GM19023 (cell line): ENCODE measurements around the gene TMIGD2.
A peak's percentile ranks its signal among the peaks of the same experiment; 100 is the strongest.
"Not testable (repeated sequence)": the region's sequence is repeated elsewhere in the genome, so short reads cannot be mapped to it uniquely, and the experiment has no call there.

ENCODE experiments used
- ATAC-seq: cut with Tn5 transposase; IDR thresholded peaks from one replicate; pipeline ENCODE4 v1.9.1; 2021; ENCODE audit warnings: mild to moderate bottlenecking, moderate library complexity; ENCODE audit not compliant: unreplicated experiment

Gene TMIGD2, protein sequence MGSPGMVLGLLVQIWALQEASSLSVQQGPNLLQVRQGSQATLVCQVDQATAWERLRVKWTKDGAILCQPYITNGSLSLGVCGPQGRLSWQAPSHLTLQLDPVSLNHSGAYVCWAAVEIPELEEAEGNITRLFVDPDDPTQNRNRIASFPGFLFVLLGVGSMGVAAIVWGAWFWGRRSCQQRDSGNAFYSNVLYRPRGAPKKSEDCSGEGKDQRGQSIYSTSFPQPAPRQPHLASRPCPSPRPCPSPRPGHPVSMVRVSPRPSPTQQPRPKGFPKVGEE

GRCh38 chr19:4302243-4302640 lies at the start of gene TMIGD2:
TSS of gene TMIGD2 (minus strand) at chr19:4302389. CDS start at chr19:4302385, 4 bp downstream.
- no peak for ATAC-seq

GRCh38 chr19:4350726-4351125 lies 48.5 kb upstream of the TMIGD2 start:
- no peak for ATAC-seq

- ATAC-seq = no peak
Measured at GRCh38 chr19:4350111-4350510, 47.9 kb upstream of the TMIGD2 start.

GRCh38 chr19:4349225-4349624 lies 47.0 kb upstream of the TMIGD2 start:
- ATAC-seq = not testable (repeated sequence)

DNA sequence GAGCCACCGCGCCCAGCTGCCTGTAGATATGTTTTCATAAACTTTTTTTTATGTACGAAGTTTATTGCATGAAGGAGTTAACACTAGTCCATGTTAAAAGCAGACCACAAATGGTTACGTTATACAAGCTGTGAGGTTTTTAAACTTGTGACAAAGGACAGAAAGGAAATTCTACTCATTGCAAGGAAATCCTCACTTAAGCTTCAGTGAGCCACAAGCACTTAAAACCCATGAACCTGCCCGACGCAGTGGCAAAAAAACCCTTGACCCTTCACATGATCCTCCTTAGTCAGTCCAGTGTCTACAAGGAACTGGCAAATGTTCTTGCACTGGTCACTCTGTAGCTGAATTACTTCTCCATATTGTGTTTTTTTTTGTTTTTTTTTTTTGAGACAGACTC lies 45.3 kb upstream of the TMIGD2 start:
- no peak for ATAC-seq

DNA sequence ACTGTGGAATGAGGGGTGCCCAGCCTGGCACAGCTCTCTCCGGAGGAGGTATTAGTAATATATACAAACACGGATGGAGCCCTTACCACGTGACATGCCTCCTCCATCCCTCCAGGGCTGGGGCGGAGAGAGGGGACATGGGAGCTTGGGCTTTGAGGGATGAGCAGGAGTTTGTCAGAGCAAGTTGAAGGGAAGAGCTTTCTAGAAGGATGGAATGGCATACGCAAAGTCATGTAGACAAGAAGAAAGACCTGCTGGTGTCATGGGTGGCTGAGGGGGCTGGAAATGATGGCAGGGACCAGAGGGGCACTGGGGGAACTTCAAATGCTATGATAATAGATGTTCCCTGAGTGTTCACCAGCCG lies 43.8 kb upstream of the TMIGD2 start:
- no peak for ATAC-seq

DNA sequence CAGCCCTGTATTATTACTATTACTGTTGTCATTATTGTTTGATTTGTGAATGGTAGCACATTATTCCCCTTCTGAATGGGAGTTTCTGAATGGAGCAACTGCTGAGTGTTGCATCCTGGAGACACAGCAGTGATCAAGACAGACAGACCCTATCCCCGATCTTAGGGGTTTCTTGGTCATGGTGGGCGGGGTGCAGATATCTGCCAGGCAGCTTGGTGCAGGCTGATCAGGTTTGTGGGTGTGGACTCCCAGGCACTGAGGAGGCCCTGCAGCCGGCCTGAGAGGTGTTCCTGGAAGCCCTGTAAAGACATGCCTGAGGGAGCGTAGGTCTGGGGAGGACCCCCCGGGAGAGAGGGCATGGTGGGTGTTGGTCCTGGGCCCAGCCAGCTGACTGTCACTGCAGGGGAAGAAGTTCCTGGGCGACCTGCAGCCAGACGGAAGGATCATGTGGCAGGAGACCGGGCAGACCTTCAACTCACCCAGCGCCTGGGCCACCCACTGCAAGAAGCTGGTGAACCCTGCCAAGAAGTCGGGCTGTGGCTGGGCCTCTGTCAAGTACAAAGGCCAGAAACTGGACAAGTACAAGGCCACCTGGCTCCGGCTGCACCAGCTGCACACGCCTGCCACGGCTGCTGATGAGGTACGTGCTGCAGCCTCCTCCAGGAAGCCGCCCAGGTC lies 43.3 kb upstream of the TMIGD2 start:
- ATAC-seq = no peak

DNA sequence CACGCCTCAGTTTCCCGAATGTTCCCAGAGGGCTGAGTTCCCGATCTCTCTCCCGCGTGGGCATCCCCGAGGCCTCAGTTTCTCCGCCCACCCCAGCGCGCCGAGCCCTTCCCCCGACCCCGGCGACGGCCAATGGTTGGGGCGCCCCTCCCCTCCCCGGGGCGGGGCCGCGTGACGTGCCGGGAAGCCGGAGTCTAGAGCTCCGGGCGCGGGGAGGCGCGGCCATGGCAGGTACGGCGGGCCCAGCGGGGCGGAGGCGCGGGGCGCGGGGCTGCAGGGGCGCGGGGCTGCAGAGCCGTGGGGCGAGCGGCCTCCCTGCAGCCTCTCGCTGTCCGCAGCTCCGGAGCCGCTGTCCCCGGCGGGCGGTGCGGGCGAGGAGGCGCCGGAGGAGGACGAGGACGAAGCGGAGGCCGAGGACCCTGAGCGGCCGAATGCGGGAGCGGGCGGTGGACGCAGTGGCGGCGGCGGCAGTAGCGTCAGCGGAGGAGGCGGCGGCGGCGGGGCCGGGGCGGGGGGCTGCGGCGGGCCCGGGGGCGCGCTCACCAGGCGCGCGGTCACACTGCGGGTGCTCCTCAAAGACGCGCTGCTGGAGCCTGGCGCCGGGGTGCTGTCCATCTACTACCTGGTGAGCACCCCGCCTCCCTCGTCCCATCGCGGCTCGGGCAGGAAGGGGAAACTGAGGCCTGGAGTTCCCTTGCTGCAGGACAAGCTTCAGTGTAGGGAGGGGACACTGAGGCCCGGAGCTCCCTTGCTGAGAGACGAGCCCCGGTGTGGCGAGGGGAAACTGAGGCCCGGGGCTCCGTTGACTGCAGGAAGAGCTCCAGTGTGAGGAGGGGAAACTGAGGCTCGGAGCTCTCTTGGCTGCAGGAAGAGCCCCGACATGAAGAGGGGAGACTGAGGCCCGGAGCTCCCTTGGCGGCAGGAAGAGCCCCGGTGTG lies 41.5 kb upstream of the TMIGD2 start, which contains the start of gene MPND:
Gene MPND, plus strand, starts transcription at position 193 of the 938 bp plus-strand sequence. Its CDS starts 32 bp downstream, at position 225.
- ATAC-seq = peak; percentile 53

DNA sequence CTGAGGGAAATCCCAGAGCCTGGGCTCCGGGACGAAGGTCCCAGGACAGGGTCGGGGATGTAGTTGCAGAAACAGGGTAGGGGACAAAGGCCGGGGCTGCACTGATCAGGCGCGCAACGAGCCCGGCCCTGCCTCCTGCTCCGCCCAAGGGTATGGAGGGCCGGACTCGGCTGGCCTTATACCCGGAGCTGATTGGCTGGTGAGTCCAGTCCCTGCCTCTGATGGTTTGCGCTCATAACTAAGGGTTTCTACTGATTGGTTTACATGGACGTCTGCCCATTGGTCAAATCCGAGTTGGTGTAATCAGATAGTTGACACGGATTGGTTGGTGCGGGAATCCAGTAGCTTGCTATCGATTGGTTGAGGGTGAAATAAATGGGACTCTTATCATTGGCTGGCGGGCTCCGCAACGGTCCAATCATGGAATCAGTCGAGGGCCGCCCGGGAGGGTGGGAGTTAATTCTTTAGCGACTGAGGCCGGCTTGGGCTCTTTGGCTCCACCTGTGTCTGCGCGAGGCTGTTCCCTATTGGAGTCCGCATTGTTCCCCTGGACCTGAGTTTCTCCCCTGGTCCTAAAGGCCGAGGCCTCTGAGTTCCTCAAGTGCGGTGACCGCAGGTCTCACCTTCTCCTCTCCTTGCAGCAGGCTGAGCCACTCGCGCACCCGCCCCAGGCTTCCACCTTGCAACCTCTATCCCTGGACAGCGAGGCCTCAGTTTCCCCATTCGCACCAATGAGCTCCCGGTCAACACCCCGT lies 40.6 kb upstream of the TMIGD2 start:
- peak; percentile 85 for ATAC-seq

- ATAC-seq = no peak
Measured at GRCh38 chr19:4342314-4342614, 40.1 kb upstream of the TMIGD2 start.

GRCh38 chr19:4338441-4339355 lies 36.5 kb upstream of the TMIGD2 start, which contains the start of gene STAP2:
TSS of gene STAP2 (minus strand) at chr19:4338827. CDS start at chr19:4338753, 74 bp downstream.
- no peak for ATAC-seq

GRCh38 chr19:4337906-4338440 lies 35.8 kb upstream of the TMIGD2 start:
- ATAC-seq = no peak

DNA sequence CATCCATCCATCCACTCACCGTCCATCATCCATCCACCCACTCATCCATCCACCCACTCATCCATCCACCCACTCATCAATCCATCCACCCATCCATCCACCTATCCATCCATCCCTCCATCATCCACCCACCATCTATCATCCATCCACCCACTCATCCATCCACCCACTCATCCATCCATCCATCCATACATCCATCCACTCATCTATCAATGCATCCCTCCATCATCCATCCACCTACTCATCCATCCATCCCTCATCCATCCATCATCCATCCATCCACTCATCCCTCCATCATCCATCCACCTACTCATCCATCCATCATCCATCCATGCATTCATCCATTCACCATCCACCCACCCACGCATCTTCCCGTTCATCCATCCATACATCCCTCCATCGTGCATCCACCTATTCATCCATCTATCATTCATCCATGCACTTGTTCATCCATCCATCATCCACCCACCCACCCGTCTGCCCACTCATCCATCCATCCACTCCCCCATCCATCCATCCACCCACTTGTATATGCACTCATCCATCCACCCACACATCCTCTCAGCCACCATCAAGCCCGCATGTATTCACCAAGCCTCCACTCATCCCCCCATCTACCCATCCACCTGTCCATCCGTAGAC lies 32.9 kb upstream of the TMIGD2 start:
- no peak for ATAC-seq

GRCh38 chr19:4329858-4330257 lies 27.7 kb upstream of the TMIGD2 start:
- ATAC-seq = no peak

- ATAC-seq = not testable (repeated sequence)
Measured at GRCh38 chr19:4328991-4329681, 26.9 kb upstream of the TMIGD2 start.

DNA sequence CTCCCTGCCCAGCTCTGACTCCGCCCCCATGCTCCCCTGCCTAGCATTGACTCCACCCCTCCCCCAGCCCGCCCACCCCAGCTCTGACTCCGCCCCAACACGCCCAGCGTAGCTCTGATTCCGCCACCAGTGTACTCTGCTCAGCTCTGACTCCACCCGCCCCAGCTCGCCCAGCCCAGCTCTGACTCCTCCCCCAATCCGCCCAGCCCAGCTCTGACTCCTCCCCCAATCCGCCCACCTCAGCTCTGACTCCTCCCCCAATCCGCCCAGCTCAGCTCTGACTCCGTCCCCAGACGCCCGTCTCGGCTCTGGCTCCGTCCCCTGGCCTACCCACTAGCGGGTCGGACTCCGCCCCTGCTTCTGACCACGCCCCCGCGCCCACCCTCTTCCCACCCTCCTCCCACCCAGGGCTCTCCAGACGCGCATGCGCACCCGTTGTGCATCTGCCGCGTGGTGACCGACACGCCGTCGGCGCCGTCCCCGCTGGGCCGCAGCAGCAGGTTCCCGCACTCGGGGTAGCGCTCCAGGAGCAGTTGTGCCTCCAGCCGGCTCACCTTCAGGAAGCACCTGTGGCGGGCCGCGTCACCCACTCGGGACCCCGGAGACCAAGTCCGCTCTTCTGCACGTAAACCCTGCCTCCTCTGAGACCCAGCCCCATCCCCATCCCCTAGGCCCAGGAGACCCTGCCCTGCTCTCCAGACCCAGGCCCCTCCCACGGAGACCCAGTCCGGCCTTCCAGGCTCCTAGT lies 26.2 kb upstream of the TMIGD2 start:
- peak; percentile 76 for ATAC-seq

- no peak for ATAC-seq
Measured at GRCh38 chr19:4327877-4328242, 25.7 kb upstream of the TMIGD2 start.
